Spinal cord (tissue), 4 donors: ENCODE data around the gene RAB6A. TPM values are rescaled to one million over a fixed set of nuclear protein-coding genes. Genes with fewer than 3 reads are reported as not detected.

Experiments
- polyA plus RNA-seq, 2 donors: library from polyadenylated mRNA; unstranded; fragments of 120-200 nt; gene quantifications; one replicate each; pipeline ENCODE4 v1.2.1, GENCODE V29; 2013; ENCODE audit not compliant: insufficient read length in 2 of 2
- total RNA-seq, 2 donors: library from RNA; depleted of rRNA in 1 of 2; stranded (reverse); fragments of 120-200 nt in 1 of 2; fragments of >200 nt in 1 of 2; gene quantifications; one replicate each; pipeline versions ENCODE4 v1.2.3 to v1.2.4, GENCODE V29; 2013 to 2014

The RAB6A gene
- total and polyA plus RNA-seq, 4 donors: 129 to 263 (median 202) TPM

Other genes with a start within 250 kb of the RAB6A start
- gene FAM168A, start 163.0 kb downstream of the RAB6A start, total RNA-seq: 10 to 100 TPM; 57.5 to 80.8 TPM
- gene FAM168A, start 163.0 kb downstream of the RAB6A start, polyA plus RNA-seq: 100 to 1,000 TPM; 125 to 154 TPM
- 10 to 100 TPM; 52.4 to 58.6 TPM for gene PLEKHB1, start 114.5 kb downstream of the RAB6A start, total RNA-seq
- 100 to 1,000 TPM; 128 to 137 TPM for gene PLEKHB1, start 114.5 kb downstream of the RAB6A start, polyA plus RNA-seq
- 10 to 100 TPM; 37.5 to 58.5 TPM for gene MRPL48, start 26.8 kb upstream of the RAB6A start, total RNA-seq
- gene MRPL48, start 26.8 kb upstream of the RAB6A start, polyA plus RNA-seq: 10 to 100 TPM; 39.4 to 41.5 TPM
- gene COA4, start 115.8 kb upstream of the RAB6A start, total RNA-seq: 10 to 100 TPM; 28.1 to 71.5 TPM
- gene COA4, start 115.8 kb upstream of the RAB6A start, polyA plus RNA-seq: 10 to 100 TPM; 53.7 to 58.6 TPM
- gene PAAF1, start 115.9 kb upstream of the RAB6A start, total RNA-seq: 10 to 100 TPM; 24.2 to 25.4 TPM
- gene PAAF1, start 115.9 kb upstream of the RAB6A start, polyA plus RNA-seq: 10 to 100 TPM; 55.3 to 67.7 TPM
- gene DNAJB13, start 190.0 kb upstream of the RAB6A start, total RNA-seq: 1 to 10 TPM in 1 of 2 donors, under 1 TPM in 1; 0.40 to 7.2 TPM
- 1 to 10 TPM; 4.2 to 5.1 TPM for gene DNAJB13, start 190.0 kb upstream of the RAB6A start, polyA plus RNA-seq
- gene UCP2, start 221.8 kb upstream of the RAB6A start, total RNA-seq: 10 to 100 TPM; 12.2 to 21.5 TPM
- 10 to 100 TPM; 52.3 to 62.0 TPM for gene UCP2, start 221.8 kb upstream of the RAB6A start, polyA plus RNA-seq
- 1 to 10 TPM in 1 of 2 donors, under 1 TPM in 1; 0.89 to 2.5 TPM for gene UCP3, start 248.0 kb upstream of the RAB6A start, total RNA-seq
- 1 to 10 TPM; 3.0 to 5.5 TPM for gene UCP3, start 248.0 kb upstream of the RAB6A start, polyA plus RNA-seq